Loucy (cell line): ENCODE measurements around the gene CCDC134.

Source experiments
- CTCF ChIP-seq: fragments of 200-600 bp; sonication (generic); conservative IDR thresholded peaks from 2 replicates; pipeline ENCODE4 v1.5.1; 2014; ENCODE audit warnings: mild to moderate bottlenecking, antibody characterized with exemption, low read length
- EZH2phosphoT487 ChIP-seq: fragments of 200-600 bp; IDR thresholded peaks from 2 replicates; pipeline ENCODE4 v1.6.1; 2018; ENCODE audit warnings: antibody characterized with exemption, mild to moderate bottlenecking, moderate library complexity, borderline replicate concordance

- no peak for TF ChIP-seq CTCF
- no peak for TF ChIP-seq EZH2phosphoT487
Measured at GRCh38 chr22:41772645-41773044, 27.8 kb upstream of the CCDC134 start.
